NCI-H187 (cell line): Measurements from ENCODE around the gene TMEM38B.
"Not testable (repeated sequence)": the region's sequence is repeated elsewhere in the genome, so short reads cannot be mapped to it uniquely, and the experiment has no call there.

Experiments used
- DNase-seq, 2 experiments: peaks; one replicate each; lab custom pipeline; 2025; lab: John Stamatoyannopoulos, UW

Gene TMEM38B

DNA sequence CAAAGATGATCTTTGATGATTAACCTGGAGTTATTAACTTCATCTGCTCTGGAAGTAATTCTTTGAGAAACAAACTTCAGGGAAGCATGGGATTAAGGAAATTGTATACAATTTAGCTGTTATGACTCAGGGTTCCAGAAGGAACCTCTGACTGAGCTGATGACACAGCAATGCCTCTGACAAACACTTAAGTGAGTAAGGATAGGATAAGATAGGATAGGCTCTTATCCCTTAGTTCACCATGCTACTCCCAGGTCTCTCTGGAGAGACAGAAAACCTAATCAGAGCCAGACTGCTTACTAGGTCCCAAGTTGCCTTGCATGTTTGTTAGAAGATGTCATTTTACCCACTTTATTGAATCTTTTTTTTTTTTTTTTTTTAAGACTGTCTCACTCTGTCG, 12.6 kb upstream of the TMEM38B start:
- DNase-seq = no peak

DNA sequence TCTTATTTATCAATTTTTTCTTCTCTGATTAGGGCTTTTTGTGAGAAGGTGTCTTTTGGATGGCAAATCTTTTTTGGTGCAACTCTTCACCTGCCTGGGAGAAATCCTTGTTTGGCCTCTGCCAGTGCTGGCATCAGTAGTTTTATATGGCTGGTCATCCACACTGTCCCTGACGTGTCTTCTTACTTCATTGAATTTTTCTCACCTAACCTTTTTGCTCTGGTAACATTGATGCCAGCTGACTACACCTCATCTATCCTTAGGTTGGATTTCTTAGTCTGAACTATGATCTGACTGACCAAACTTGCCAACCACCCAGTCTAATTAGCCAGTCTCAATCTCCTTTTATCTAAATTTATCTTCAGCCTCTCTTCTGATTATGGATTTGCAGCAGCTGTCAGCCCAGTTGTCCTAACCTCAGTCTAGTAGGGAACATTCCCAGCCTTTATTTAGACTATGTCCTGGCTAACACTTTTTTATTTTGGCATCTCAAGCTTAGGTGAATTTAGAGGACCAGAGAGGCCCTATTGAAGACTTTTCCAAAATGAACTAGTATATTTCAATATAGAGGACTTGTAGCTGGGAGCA, 10.6 kb upstream of the TMEM38B start:
- no peak for DNase-seq

DNA sequence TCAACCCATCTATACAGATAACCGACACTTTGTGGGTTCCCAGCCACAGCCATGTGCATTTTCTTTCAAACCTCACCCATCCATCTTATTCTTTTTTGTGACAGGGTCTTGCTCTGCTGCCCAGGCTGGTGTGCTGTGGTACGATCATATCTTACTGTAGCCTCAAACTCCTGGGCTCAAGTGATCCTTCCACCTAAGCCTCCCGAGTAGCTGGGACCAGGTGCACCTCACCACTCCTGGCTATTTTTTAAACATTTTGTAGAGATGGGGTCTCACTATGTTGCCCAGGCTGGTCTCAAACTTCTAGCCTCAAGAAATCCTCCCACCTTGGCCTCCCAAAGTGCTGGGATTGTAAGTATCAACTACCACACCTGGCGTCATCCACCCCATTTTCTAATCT, 7.4 kb upstream of the TMEM38B start:
- DNase-seq = no peak

DNA sequence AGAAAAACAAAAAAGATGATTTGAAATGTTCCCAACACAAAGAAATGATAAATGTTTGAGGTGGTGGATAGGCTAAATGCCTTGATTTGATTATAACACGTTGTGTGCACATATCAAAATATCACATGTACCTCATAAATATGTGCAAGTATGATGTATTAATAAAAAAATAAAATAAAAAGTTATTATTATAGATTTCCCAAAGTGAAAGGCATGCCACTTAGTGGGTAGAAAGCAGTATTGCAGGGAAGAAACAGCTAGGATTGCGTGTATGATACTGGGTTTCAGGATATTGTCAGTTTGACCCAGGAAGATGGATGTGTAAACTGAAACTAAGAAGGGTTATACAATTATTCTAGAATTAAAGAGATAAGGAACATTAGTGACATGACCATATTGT, 3.6 kb upstream of the TMEM38B start:
- no peak for DNase-seq

DNA sequence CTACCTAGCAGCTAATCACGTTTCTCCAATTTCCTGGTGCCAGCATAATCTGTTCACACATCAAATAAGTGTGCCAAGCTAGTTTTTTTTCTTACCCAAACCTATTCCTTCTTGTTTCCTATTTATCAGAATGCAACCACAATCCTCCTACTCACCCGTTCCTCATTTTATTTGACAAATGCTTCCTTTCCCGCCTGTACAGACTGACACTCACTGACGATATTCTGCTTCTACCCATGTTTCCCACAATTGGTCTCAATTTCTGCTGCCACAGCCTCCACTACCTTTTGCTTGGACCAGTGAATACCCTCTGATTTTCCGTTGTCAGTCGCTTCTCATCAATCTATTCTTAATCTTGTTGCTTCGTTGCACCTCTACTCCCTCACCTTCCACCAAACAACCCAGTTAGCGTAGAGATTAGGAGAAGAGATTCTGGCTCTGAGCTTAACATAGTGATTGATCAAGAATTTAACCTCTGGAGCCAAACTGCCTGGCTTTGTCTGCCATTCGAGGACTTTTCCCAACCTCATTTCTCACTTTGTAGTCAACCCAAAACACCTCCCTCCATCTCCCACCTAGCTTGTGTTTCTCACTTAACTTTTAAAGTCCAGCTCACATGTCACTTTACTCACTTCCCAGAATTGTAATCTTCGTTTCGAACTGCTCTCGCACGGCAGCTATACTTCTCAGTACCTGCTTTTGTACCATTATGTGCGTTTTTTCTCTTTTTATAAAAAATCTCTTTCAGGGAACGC, 729 bp upstream of the TMEM38B start:
- no peak for DNase-seq

DNA sequence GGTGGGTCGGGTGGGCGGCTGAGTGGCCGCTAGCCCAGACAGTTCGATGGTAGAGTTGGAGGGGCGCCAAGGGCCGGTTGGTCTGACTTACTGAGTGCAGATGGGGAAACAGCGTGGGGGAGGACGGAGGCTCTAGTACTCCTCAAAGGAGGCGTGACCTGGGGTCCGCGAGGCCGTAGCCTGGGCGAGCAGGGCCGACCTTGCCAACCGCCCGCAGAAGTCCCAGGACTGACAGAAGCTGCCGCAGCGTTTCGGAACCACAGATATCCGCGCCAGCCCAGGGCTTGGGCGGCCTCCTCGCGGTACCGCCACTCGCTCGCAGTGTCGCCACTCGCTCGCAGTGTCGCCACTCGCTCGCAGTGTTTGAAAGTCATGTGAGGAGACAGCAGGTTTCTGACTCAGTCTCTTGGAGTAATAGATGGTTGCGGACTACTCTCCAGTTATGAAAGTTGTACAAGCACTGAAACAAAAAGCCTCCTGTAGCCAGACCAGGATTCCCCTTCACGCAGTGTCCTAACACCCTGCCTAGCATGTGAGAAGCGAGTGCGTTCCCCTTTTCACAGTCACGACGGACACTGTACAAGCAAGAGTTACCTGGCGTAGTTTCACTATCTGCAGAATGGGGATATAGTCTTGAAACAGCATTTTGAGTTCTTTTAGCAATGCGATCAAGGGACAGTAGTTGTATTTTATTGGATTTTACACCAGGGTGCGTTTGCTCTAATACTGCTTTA, 674 bp downstream of the TMEM38B start:
- no peak for DNase-seq

DNA sequence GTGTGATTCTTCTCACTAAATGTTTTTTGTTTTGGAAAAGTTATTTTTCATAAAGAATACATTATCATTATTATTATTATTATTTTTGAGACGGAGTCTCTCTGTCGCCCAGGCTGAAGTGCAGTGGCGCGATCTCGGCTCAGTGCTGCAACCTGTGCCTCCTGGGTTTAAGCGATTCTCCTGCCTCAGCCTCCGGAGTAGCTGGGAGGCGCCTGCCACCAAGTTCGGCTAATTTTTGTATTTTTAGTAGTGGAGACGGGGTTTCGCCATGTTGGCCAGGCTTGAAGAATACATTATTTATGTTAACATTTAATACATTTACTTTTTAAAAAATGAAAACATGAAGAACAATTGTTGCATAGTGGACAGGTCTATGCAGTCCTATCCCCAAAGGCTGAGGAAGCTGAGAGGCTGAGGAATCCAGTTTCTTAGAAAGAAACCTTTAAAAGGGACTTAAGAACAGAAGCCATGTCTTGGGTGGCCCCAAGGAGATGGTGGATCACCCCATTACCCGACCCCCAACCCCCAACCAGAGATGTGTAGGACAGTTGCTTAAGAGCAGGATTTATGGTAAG, 2.0 kb downstream of the TMEM38B start:
- DNase-seq = no peak

DNA sequence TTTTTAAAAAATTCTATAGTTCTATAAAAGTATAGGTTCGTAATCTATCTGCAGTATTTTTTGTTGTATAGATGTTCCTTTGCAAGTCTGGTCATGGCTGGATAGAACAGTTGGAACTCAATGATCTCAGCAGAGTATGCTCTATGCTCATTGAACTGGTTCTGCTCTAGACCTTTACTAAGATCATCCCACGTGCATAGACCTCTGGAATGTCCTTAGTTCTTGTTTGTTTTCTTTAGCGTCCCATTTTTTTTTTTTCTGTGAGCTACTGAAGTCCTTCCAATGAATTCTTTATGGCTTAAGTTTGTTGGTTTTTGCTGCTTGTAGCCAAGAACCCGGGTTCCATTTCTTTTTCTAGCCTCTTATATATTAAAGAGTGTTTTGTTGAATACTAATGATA, 3.5 kb downstream of the TMEM38B start:
- DNase-seq = no peak

DNA sequence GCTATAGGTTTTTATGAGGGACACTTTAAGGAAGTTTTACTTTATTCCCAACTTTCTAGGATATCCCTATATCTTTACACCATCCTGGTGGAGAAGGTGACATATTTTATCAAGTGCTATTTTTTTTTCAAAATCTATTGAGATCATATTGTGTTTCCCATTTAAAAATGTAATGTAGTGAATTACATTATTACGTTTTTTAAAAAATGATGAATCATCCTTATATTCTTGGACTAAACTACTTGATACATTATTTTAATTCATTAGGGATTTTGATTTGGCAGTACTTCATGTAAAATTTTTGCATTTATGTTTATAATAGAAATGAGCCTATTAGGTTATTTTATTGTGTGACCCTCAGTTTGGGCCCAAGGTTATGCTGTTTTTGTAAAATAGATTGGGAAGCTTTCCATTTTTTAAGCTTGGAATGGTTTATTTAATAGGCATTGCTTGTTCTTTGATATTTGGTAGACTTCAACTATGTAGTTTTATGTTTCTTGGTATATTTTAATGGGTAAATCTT, 4.1 kb downstream of the TMEM38B start:
- DNase-seq = no peak

DNA sequence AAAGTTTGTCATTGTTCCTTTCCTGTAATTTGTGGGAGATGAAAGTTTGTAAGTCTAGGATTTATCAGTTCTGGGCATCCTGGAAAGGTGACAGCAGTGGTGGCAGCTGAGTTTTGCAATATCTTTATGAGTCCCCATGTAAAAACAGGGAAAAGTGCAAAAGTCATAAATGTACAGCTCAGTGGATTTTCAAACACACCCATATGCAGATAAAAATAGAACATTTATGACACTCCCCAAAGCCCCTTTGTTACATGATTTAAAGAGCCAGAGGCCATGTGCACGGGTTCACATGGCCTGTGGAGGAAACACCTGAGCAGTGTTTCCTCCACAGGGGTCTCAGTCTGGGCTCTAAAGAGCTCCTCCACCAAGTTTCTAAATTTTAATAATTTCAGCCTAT, 6.3 kb downstream of the TMEM38B start:
- no peak for DNase-seq

DNA sequence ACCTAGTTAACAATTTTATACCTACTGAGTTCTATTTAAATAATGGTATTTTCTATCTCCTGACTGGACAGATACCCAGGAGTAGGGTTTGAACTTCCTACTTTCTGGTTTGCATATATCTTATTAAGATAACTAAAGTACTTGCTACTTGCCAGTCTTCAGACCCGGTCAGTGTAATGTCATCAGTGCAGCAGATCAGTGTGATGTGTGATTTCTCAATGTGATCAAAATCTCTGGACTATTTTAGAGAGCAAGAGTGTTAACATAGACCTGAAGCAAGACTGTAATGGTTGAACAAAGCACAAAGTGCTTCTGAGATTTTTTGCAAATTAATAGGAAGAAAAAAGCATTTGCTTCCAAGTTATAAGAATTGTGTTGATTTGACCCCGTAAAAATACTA, 6.8 kb downstream of the TMEM38B start:
- no peak for DNase-seq

DNA sequence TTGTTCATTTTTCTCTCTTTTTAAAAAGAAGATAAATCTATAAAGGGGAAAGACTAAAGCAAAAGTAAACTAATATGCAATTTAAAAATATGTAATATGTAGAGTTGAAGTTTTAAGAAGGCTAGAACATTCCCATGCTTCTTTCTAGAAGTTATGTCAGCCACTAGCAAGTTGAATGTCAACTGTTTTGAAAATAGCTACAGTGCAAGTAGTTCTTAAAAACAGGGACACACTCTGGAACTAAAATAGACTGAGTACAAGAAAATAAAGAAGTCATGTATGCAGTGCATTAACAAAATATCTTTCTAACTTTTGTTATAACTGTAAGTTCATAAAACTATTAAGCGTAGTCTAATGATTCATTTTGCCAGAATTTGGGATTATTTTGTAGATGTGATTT, 7.9 kb downstream of the TMEM38B start:
- no peak for DNase-seq

DNA sequence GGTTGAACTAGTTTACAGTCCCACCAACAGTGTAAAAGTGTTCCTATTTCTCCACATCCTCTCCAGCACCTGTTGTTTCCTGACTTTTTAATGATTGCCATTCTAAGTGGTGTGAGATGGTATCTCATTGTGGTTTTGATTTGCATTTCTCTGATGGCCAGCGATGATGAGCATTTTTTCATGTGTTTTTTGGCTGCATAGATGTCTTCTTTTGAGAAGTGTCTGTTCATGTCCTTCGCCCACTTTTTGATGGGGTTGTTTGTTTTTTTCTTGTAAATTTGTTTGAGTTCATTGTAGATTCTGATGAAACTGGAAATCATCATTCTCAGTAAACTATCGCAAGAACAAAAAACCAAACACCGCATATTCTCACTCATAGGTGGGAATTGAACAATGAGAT, 9.3 kb downstream of the TMEM38B start:
- DNase-seq = not testable (repeated sequence)

DNA sequence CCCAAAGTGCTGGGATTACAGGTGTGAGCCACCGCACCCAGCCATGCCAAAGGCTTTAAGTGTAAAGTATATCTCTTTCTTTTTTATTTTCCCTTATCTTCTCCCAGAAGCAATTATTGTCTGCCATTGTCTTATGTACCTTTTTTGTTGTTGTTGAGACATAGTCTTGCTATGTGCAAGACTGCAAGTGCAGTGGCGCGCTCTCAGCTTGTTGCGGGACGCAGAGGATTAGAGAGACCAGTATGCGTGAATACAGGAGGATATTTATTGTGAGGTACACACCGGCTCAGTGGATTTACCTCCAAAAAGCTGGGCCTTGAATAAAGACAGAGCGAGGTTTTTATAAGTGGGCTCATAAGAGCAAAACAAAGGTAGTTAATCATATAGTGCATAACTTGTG, 11.8 kb downstream of the TMEM38B start:
- no peak for DNase-seq

DNA sequence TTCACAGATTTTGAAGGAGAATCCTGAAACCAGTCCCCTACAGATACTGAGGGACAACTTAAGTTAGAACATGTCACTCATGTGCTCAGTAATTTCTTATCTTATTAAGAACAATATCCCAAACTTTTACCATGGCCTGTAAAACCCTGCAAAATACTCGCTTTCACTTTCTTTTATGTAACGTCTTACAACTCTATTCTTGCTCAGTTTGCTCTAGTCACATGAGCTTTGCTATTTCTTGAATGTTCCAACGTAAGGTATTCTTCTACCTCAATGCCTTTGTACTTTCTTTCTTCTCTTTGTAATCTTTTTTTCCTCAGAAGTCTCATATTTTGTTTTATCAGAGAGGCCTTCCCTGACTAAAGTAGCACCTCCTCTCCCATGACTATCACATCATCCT, 14.1 kb downstream of the TMEM38B start:
- DNase-seq = no peak

DNA sequence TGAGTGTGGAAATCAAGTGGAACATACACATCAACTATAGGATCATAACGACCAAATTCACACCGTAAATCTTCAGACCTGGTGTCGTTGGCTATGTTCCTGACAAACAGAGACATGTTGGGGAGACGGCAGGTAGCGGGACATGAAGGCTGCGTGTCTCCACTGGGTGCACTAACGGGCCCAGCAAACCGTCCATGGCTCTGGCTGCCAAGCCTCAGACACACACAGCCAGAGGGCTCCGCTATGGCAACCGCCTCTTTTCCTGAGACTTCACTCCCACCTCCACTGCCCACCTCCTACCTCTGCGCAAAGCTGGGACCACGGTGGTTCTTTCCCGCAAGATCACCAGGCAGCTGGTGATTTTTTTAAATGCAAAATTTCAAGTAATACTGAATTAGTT, 16.3 kb downstream of the TMEM38B start:
- DNase-seq = no peak

DNA sequence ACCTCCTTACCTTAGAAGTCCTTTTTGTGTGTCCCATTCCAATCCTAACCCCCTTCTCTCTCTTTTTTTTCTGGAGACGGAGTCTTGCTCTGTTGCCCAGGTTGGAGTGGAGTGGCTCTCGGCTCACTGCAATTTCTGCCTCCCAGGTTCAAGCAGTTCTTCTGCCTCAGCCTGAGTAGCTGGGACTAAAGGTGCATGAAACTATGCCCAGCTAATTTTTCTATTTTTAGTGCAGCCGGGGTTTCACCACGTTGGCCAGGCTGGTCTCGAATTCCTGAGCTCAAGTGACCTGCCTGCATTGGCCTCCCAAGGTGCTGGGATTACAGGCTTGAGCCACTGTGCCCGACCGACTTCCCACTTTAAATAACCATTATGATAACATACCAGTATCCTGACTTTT, 17.5 kb downstream of the TMEM38B start:
- no peak for DNase-seq

DNA sequence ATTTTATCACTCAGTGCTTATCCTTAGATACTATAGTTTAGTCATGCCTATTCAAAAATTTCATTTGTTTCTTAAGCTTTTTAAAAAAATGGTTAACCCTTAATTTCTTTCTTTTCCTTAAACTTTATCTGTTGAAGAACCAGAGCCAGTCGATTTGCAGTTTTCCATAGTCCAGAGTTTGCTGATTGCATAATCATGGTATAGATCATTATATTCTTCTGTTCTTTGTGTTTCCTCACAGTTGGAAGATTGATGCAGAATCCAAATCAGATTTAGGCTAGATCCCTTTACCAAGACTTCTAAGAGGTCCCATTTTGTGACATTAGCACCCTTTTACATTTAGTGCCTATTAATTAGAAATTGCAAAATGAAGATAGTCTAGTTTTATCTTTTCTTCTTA, 18.0 kb downstream of the TMEM38B start:
- no peak for DNase-seq

DNA sequence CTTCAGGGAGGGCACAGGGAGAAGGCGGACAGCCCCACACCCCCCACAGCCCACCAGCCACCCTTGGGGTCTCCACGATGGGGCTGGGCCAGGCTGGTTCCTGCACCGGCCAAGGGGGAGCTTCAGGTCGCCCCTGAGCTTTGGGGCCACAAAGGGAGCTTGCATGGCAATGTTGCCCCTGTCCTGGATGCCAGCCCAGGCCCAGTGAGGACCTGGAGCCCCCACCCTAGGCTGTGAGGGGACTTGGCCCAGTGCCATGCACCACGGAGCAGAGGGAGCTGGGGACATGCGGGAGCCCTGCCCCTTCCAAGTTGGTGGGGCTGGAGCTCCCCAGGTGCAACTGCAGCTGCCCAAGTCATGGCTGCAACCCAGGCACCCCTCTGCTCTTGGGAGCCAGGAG, 18.4 kb downstream of the TMEM38B start:
- no peak for DNase-seq

DNA sequence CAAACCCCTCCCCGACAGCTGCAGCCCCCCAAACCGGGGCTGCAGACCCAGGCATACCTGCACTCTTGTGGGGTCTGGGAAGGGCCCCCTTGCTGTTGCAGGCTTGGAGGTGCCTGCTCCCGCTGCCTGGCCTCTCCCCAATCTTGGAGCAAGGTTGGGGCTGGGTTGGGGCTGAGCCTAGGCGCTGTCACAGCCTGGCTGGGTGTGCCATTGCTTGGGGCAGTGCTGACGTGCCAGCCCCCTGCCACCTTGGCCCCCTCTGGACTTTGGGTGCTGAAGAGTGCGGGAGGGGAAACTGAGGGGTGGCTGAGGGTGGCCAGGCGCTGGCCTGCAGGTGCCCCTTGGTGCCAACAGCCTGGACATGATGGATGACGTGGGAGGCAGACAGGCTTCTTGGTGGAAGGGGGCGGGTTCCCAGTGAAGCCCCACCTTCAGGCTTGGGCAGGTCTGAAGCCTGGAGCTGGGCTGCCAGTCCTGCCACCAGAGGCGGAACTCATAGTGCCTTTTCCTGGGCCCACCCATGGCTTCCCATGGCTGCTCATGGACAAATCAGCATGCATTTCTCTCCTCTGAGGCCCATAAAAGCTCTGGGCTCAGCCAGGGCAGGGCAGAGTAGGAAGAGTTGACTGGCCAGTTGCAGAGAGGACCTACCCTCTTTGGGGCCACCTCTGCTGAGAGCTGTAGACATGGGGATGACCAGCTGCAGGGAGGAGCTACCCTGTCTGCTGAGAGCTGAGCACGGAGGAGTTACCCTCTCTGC, 19.1 kb downstream of the TMEM38B start:
- no peak for DNase-seq

DNA sequence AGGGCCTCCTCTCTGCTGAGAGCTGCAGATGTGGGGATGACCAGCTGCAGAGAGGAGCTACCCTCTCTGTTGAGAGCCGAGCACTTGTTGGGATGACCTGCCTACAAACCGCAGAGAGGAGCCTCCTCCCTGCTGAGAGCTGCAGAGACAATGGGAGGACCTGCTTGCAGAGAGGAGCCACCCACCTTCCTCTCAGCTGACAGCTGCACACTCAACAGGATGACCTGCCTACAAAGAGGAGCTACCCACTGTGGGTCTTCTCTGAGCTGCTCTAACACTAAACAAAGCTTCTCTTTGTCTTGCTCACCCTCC, 19.6 kb downstream of the TMEM38B start:
- DNase-seq = no peak

DNA sequence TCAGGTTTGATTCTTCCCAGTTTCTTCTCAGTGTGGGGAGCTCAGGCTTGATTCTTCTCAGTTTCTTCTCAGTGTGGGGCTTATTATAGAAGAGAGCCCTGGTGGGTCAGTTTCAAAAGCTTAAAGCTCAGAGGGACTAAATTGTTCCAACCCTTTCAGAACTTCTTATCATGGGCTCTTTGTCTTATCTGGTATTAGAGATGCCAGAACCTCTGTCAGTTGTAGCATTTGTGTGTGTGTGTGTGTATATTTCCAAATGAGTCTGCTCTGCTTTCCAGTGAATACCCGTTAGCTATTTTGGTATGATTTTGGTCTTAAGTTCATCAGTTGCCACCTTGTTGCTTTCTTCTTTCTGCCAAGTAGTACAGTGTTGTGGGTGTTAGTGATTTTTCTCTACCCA, 21.8 kb downstream of the TMEM38B start:
- no peak for DNase-seq
